ENCODE measurements around the gene LRIG1.

- TF ChIP-seq CTCF (IDR thresholded peaks at IDR 0.05) (no peak), POLR2AphosphoS5 (IDR thresholded peaks at IDR 0.05) (no peak), POLR2A (IDR thresholded peaks at IDR 0.05) (no peak)
Observed at GRCh38 chr3:66506154-66506553, 5.3 kb upstream of the LRIG1 start.

All from breast epithelium (tissue), 3 donors.